Measurements from ENCODE around the gene SAMD11.
"Not testable (repeated sequence)": the region's sequence is repeated elsewhere in the genome, so short reads cannot be mapped to it uniquely, and the experiment has no call there.

The SAMD11 gene, protein sequence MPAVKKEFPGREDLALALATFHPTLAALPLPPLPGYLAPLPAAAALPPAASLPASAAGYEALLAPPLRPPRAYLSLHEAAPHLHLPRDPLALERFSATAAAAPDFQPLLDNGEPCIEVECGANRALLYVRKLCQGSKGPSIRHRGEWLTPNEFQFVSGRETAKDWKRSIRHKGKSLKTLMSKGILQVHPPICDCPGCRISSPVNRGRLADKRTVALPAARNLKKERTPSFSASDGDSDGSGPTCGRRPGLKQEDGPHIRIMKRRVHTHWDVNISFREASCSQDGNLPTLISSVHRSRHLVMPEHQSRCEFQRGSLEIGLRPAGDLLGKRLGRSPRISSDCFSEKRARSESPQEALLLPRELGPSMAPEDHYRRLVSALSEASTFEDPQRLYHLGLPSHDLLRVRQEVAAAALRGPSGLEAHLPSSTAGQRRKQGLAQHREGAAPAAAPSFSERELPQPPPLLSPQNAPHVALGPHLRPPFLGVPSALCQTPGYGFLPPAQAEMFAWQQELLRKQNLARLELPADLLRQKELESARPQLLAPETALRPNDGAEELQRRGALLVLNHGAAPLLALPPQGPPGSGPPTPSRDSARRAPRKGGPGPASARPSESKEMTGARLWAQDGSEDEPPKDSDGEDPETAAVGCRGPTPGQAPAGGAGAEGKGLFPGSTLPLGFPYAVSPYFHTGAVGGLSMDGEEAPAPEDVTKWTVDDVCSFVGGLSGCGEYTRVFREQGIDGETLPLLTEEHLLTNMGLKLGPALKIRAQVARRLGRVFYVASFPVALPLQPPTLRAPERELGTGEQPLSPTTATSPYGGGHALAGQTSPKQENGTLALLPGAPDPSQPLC
- long read RNA-seq, result 0 reads

DNA sequence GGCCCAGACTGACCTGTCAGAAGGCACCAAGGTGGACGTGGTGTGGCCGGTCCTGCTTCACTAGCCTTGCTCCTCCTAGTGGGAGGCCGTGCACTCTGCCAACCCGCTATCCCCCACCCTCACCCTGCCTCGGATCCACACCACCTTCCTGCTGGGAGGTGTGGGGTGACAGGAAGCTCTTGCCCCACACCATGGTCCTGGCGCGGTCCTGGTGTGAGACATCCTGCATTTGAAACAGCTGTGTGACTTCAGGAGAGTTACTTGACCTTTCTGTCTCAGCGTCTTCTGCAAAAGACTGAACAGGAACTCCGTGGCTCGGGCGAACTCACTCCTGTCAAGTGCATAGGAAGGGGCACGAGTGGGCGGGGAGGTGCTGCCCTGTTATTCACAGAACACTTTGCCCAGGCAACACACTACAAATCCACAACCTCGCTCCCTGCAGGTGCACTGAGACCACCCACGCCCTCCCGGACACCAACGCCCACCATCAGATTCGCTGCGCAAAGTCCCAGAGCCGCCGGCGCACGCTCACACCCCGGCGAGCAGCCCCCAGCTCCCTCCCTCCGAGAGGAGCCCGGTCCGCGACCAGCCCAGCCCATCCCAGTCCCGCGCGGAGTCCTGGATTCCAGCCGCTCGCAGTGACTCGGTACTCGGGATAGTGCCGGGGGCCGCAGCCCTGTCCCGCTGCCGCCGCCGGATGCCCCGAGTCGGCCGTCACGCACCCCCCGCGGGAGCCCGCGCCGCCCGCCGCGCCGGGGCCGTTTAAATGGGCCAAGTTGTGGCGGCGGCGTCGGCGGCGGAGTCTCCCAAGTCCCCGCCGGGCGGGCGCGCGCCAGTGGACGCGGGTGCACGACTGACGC lies at the start of gene SAMD11:
Gene SAMD11, plus strand, starts transcription at position 793 of the 860 bp plus-strand sequence. CDS start 509 bp downstream, outside the sequence.
- TF ChIP-seq GABPA (IDR thresholded peaks at IDR 0.05; ENCODE audit: low read depth) (no peak), POLR2AphosphoS5 (IDR thresholded peaks at IDR 0.05; ENCODE audit: low read depth) (no peak), SPI1 (IDR thresholded peaks at IDR 0.05; ENCODE audit: borderline replicate concordance, low read depth) (no peak)
- TF ChIP-seq, protein P1, sequence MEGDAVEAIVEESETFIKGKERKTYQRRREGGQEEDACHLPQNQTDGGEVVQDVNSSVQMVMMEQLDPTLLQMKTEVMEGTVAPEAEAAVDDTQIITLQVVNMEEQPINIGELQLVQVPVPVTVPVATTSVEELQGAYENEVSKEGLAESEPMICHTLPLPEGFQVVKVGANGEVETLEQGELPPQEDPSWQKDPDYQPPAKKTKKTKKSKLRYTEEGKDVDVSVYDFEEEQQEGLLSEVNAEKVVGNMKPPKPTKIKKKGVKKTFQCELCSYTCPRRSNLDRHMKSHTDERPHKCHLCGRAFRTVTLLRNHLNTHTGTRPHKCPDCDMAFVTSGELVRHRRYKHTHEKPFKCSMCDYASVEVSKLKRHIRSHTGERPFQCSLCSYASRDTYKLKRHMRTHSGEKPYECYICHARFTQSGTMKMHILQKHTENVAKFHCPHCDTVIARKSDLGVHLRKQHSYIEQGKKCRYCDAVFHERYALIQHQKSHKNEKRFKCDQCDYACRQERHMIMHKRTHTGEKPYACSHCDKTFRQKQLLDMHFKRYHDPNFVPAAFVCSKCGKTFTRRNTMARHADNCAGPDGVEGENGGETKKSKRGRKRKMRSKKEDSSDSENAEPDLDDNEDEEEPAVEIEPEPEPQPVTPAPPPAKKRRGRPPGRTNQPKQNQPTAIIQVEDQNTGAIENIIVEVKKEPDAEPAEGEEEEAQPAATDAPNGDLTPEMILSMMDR (IDR thresholded peaks at IDR 0.05; ENCODE audit: insufficient read depth, low read length), result no peak
- TF ChIP-seq, protein P2, sequence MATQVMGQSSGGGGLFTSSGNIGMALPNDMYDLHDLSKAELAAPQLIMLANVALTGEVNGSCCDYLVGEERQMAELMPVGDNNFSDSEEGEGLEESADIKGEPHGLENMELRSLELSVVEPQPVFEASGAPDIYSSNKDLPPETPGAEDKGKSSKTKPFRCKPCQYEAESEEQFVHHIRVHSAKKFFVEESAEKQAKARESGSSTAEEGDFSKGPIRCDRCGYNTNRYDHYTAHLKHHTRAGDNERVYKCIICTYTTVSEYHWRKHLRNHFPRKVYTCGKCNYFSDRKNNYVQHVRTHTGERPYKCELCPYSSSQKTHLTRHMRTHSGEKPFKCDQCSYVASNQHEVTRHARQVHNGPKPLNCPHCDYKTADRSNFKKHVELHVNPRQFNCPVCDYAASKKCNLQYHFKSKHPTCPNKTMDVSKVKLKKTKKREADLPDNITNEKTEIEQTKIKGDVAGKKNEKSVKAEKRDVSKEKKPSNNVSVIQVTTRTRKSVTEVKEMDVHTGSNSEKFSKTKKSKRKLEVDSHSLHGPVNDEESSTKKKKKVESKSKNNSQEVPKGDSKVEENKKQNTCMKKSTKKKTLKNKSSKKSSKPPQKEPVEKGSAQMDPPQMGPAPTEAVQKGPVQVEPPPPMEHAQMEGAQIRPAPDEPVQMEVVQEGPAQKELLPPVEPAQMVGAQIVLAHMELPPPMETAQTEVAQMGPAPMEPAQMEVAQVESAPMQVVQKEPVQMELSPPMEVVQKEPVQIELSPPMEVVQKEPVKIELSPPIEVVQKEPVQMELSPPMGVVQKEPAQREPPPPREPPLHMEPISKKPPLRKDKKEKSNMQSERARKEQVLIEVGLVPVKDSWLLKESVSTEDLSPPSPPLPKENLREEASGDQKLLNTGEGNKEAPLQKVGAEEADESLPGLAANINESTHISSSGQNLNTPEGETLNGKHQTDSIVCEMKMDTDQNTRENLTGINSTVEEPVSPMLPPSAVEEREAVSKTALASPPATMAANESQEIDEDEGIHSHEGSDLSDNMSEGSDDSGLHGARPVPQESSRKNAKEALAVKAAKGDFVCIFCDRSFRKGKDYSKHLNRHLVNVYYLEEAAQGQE (IDR thresholded peaks at IDR 0.05; ENCODE audit: insufficient replicate concordance, low read depth), result no peak
- peaks cover 17% of the 10 kb centered on the region for H3K27me3 ChIP-seq (ENCODE audit: insufficient read depth, poor library complexity, severe bottlenecking)
- peak within 1 kb of the TSS; percentile 9; the same call in 1 of the 2 replicates for H3K4me3 ChIP-seq (replicated peaks; ENCODE audit: insufficient read depth, low read length)
- H3K27ac ChIP-seq (replicated peaks), result no peak within 1 kb of the TSS
- peak in 1 of 2 experiments; percentile 75 for DNase-seq (ENCODE audit: low read depth in 1 of 2, low spot score in 1 of 2)

DNA sequence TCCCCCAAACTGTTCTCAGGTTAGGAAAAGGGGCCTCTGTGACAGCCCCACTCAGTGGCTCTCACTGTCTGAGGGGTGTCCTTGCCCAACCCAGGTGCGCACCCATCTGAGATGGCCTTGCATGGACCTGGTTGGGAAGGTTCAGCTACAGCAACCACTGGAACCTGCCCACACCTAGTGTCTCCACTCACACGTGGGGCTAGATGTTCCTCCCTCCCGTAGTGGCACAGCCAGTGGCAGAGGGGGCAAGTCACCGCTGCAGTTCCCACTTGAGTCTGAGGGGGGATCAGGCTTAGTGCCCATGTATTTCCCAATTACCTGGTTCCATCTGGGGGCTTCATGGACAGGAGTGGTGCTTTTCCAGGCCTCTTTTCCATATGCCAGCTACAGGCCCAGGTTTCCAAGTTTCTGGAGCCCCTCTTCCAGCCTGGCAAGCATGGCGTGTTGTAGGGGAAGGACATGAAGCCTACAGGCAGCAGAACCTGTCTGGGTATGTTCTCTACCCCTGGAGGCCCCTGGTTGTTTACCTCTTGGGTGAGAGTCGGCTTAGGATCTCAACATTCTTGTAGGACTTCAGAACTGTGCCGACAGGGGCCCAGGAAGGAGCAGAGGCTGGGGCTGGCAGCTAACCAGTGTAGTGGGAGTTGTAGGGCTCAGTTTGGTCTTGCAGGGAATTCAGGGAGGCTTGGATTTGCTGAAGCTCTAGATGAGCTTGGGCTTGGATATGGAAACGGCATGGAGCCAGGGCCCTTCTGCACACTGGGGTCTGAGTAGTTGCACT lies 47.1 kb upstream of the SAMD11 start:
- DNase-seq (ENCODE audit: low read depth in 1 of 2, low spot score in 1 of 2); H3K27ac ChIP-seq (replicated peaks): not testable (repeated sequence)

DNA sequence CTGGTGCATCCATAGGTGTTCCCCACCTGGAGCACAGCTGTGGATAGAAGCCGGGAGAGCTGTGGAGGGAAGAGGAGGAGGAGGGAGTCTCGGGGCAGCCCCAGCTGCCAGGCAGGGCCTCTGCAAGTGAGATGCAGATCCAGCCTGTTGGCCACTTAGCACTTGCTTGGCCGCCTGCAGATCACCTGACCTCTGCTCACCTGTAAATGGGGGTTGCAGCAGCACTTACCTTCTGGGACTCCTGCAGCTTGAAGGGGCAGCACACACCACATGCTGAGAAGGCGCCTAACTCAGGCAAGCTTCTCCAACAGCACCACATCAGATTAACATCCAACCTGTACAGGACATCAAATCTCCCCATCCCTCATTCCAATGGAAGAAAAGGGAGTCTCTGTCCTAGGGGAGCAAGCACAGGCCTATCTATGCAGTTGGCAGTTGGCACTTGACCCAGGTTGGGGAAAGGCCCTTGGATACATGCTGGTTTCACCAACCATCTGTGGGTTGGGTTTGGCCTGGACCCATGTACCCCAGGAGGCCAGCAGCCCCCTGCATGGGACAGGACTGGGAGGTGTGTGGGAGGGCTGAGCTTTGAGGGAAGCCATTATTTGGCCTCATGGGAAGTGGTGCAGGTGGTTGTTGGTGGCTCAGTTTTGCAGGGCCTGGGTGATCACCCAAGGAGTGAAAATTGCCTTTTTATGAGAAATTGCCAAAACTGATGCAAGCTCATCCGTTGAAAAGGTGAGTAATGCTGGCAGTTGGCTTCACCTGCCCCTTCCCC lies 46.3 kb upstream of the SAMD11 start:
- not testable (repeated sequence) for H3K27me3 ChIP-seq (ENCODE audit: insufficient read depth, poor library complexity, severe bottlenecking); H3K4me3 ChIP-seq (replicated peaks; ENCODE audit: insufficient read depth, low read length); H3K27ac ChIP-seq (replicated peaks); DNase-seq (ENCODE audit: low read depth in 1 of 2, low spot score in 1 of 2)

More for the DNA sequence above, 47.1 kb upstream of the SAMD11 start:
- not testable (repeated sequence) for H3K27me3 ChIP-seq (ENCODE audit: insufficient read depth, poor library complexity, severe bottlenecking); H3K4me3 ChIP-seq (replicated peaks; ENCODE audit: insufficient read depth, low read length)

DNA sequence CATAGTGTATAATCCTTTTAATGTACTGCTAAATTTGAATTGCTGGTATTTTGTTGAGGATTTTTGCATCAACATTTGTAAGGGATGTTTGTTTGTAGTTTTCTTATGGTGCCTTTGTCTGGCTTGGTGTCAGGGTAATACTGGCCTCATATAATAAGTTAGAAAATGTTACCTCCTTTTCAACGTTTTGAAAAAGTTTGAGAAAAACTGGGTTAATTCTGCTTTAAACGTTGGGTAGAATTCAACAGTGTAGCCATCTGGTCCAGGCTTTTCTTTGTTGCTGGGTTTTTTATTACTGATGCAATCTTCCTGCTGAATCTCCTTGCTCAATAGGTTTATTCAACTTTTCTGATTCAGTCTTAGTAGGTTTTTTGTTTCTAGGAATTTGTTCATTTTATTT lies 43.2 kb upstream of the SAMD11 start:
- H3K27me3 ChIP-seq (ENCODE audit: insufficient read depth, poor library complexity, severe bottlenecking), result peaks cover 13% of the 10 kb centered on the region
- not testable (repeated sequence) for H3K4me3 ChIP-seq (replicated peaks; ENCODE audit: insufficient read depth, low read length); DNase-seq (ENCODE audit: low read depth in 1 of 2, low spot score in 1 of 2); H3K27ac ChIP-seq (replicated peaks)

DNA sequence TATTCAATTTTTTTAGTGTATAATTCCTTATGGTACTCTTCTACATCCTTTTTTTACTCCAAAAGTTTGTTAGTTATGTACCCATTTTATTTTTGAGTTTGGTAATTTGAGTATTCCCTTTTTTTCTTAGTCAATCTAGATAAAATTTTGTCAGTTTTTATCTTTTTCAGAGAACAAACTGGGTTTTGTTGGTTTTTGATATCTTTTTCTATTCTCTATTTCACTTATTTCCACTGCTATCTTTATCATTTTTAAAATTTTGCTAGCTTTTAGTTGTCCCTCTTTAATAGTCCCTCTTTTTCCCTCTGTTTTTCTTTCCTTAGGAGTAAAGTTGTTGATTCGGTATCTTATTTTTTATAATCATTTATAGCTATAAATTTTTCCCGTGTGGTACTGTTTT lies 42.8 kb upstream of the SAMD11 start:
- H3K27ac ChIP-seq (replicated peaks); DNase-seq (ENCODE audit: low read depth in 1 of 2, low spot score in 1 of 2); H3K4me3 ChIP-seq (replicated peaks; ENCODE audit: insufficient read depth, low read length): not testable (repeated sequence)
- H3K27me3 ChIP-seq (ENCODE audit: insufficient read depth, poor library complexity, severe bottlenecking), result peaks cover 13% of the 10 kb centered on the region
